ENCODE measurements around the gene LYST. TPM values are rescaled to one million over a fixed set of nuclear protein-coding genes. Genes with fewer than 3 reads are reported as not detected.
A peak's percentile ranks its signal among the peaks of the same experiment; 100 is the strongest.
"Not testable (repeated sequence)": the region's sequence is repeated elsewhere in the genome, so short reads cannot be mapped to it uniquely, and the experiment has no call there.

Gene LYST
- total RNA-seq, 1 donor from 2014 or later = 24.5 TPM

DNA sequence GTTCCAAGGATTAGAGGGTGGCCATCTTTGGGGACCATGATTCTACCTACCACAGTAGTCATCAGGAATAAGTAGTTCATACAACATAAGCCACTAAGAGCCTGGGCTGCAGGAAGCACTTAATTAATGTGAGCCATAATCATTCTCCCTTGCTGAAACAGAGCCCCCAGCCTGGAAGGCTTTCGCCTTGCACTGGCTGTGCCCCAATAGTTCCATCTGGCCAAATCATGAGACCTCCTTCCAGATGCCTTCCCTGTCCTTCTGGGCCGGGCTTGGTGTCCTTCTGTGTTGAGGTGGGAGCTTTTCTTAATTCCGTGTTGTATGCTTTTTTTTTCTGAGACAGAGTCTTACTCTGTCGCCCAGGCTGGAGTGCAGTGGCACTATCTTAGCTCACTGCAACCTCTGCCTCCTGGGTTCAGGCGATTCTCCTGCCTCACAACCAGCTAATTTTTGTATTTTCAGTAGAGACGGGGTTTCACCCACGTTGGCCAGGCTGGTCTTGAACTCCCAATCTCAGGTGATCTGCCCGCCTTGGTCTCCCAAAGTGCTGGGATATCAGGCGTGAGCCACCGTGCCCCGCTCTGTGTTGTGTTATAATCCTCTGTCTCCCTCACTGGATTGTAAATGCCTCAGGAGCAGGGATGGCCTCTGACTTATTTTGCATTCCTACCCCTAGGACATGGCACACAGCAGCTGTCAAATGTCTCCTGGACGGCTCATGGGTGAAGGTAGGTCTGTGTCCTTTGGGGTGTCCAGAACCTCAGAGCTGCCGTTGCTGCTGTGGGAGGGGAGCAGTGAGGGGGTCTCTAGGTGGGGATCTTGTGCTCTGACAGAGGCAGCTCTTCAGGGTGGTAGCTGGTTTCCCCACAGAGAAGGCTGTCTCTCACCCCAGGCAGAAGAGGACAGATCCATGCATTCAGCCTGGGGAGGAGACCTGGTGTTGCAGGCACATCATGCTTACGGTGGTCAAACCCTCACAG, 227.2 kb downstream of the LYST start:
- no peaks in the 10 kb centered on the region for H3K9me3 ChIP-seq (ENCODE audit: control insufficient read depth in 3 of 3, low read length in 3 of 3)
- H3K36me3 ChIP-seq (ENCODE audit: control insufficient read depth in 3 of 3, insufficient read depth in 3 of 3, low read length in 3 of 3) = no peaks in the 10 kb centered on the region
- peaks cover 6 to 28% (median 18%) of the 10 kb centered on the region in 3 donors for H3K27me3 ChIP-seq (ENCODE audit: control insufficient read depth in 3 of 3, insufficient read depth in 3 of 3, low read length in 3 of 3)
- H3K4me3 ChIP-seq (ENCODE audit: low read length in 3 of 3) = no peak overlapping the region
- no peaks in the 10 kb centered on the region for H3K4me1 ChIP-seq (ENCODE audit: control insufficient read depth in 3 of 3, insufficient read depth in 3 of 3, low read length in 3 of 3)
- H3K9ac ChIP-seq (ENCODE audit: low read depth in 1 of 3, low read length in 3 of 3) = no peak overlapping the region
- no peak overlapping the region for H3K27ac ChIP-seq (ENCODE audit: low read depth, low read length)

DNA sequence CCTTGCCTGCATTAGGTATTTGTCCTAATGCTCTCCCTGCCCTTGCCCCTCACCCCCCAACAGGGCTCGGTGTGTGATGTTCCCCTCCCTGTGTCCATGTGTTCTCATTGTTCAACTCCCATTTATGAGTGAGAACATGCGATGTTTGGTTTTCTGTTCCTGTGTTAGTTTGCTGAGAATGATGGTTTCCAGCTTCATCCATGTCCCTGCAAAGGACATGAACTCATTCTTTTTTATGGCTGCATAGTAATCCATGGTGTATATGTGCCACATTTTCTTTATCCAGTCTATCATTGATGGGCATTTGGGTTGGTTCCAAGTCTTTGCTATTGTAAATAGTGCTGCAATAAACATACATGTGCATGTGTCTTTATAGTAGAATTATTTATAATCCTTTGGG, 228.1 kb downstream of the LYST start:
- not testable (repeated sequence) for H3K4me3 ChIP-seq (ENCODE audit: low read length in 3 of 3); H3K27ac ChIP-seq (ENCODE audit: low read depth, low read length); H3K9me3 ChIP-seq (ENCODE audit: control insufficient read depth in 3 of 3, low read length in 3 of 3); H3K9ac ChIP-seq (ENCODE audit: low read depth in 1 of 3, low read length in 3 of 3); H3K4me1 ChIP-seq (ENCODE audit: control insufficient read depth in 3 of 3, insufficient read depth in 3 of 3, low read length in 3 of 3); H3K36me3 ChIP-seq (ENCODE audit: control insufficient read depth in 3 of 3, insufficient read depth in 3 of 3, low read length in 3 of 3)
- peaks cover 3 to 19% (median 13%) of the 10 kb centered on the region in 3 donors for H3K27me3 ChIP-seq (ENCODE audit: control insufficient read depth in 3 of 3, insufficient read depth in 3 of 3, low read length in 3 of 3)

DNA sequence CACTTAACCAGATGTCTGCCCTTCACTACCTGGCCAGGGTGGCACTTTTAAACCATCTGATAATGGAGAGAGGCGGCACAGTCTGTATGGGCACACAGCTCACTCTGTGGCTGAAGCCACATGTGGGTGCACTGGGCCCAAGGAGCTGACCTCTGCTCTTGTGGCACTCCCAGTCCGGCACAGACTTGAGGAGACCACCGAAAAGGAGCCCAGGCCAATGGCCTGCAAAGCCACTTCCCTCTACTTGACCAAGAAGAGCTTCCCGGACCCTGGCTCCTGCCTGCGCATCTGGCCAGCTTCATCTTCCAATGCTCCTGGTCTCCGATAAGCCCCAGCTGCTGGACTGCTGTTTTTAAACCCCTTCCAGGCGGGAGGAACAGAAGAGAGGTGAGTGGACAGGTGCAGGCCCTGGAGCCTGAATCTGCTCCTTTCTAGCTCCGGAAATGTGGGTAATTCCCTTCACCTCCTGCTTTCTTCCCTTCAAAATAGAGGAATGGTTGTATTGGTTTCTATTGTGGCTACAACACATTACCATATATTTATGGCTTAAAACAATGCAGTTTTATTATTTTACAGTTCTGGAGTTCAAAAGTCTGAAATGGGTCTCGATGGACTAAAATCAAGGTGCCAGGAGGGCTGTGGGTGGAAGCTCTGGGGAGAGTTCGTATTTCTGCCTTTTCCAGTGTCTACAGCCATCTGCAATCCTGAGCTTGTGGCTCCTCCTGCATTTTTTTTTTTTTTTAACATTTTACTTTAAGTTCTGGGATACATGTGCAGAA, 228.8 kb downstream of the LYST start:
- Histone ChIP-seq H3K27me3 (ENCODE audit: control insufficient read depth in 3 of 3, insufficient read depth in 3 of 3, low read length in 3 of 3) (peaks cover 2 to 17% (median 11%) of the 10 kb centered on the region in 3 donors), H3K27ac (ENCODE audit: low read depth, low read length) (no peak overlapping the region), H3K9me3 (ENCODE audit: control insufficient read depth in 3 of 3, low read length in 3 of 3) (no peaks in the 10 kb centered on the region), H3K9ac (ENCODE audit: low read depth in 1 of 3, low read length in 3 of 3) (no peak overlapping the region), H3K4me3 (ENCODE audit: low read length in 3 of 3) (no peak overlapping the region), H3K4me1 (ENCODE audit: control insufficient read depth in 3 of 3, insufficient read depth in 3 of 3, low read length in 3 of 3) (no peaks in the 10 kb centered on the region), H3K36me3 (ENCODE audit: control insufficient read depth in 3 of 3, insufficient read depth in 3 of 3, low read length in 3 of 3) (no peaks in the 10 kb centered on the region)

DNA sequence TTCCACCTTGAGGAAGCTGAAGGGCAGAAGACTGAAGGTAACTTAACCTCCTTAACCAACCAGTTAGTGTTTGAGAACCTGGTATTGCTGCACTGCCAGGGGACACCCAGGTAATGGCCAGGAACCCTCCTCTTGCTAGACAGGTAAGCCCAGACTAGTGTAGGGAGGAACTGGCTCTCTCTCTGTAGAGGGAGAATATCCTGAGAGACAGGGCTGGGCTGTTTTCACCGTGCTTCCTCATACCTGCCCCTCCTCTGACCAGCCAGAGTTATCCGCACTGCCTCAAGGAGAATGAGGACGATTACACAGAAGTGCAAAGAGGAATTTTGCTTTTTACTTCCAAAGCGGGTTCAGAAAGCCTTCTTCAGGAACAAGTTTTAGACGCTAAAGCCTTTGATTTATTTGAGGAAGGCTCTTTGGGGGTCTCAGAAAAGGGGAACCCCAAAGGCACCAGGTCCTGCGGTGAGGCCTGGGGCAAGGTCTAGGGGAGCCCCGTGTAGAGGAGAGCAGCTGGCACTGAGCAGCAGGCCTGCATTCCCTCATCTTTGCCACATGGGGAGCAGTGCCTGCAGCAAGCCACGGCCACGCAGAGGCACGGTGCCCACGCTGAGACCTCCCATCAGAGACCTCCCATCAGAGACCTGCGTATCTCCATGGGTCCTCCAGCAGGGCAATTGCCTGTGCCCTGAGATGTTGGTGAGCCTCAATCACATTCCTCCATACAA, 230.6 kb downstream of the LYST start:
- Histone ChIP-seq H3K36me3 (ENCODE audit: control insufficient read depth in 3 of 3, insufficient read depth in 3 of 3, low read length in 3 of 3) (no peaks in the 10 kb centered on the region), H3K27me3 (ENCODE audit: control insufficient read depth in 3 of 3, insufficient read depth in 3 of 3, low read length in 3 of 3) (peaks cover 0 to 9% (median 2%) of the 10 kb centered on the region in 3 donors), H3K4me3 (ENCODE audit: low read length in 3 of 3) (no peak overlapping the region), H3K9ac (ENCODE audit: low read depth in 1 of 3, low read length in 3 of 3) (no peak overlapping the region), H3K27ac (ENCODE audit: low read depth, low read length) (no peak overlapping the region), H3K9me3 (ENCODE audit: control insufficient read depth in 3 of 3, low read length in 3 of 3) (no peaks in the 10 kb centered on the region), H3K4me1 (ENCODE audit: control insufficient read depth in 3 of 3, insufficient read depth in 3 of 3, low read length in 3 of 3) (no peaks in the 10 kb centered on the region)

DNA sequence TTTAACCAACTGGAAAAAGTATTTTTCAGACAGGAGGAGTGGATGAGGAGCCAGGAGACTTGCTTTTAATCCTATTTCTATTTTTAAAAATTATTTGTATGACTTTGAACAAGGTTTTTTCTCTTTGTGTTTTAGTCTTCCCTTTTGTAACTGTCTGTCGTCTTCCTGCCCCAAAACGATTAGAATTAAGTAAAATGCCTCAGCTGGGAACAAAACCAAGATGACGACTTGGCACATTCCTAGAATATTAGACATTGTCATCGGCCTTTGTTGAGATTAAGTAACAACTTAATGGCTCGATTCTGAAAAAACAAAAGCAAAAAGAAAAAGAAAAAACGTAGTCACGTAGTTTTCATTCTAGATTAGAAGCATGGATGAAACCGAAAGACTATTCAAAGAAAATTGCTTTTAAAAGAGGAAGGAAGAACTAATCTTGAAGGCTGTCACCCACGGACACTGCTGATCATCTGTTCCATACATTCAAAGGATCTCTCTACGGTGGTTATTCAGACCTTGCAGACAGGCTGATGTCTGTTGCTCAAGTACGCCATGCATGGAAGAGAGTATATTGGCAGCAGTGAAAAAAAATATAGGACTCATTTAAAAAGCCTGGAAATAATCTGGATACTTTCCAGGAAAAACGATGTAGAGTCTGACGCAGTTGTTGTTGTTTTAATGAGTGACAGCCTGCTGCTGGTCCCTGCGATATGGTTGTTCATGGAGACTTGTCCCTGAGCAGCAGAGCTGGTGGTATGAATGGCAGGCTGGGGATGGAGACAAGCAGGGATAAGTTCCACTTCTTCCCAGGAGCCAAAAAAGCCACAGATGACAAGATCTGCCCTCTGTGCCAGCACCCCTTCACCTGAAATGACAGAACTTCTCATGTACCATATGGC, 234.0 kb downstream of the LYST start:
- H3K4me1 ChIP-seq (ENCODE audit: control insufficient read depth in 3 of 3, insufficient read depth in 3 of 3, low read length in 3 of 3) = no peaks in the 10 kb centered on the region
- no peaks in the 10 kb centered on the region for H3K36me3 ChIP-seq (ENCODE audit: control insufficient read depth in 3 of 3, insufficient read depth in 3 of 3, low read length in 3 of 3)
- no peaks in the 10 kb centered on the region for H3K9me3 ChIP-seq (ENCODE audit: control insufficient read depth in 3 of 3, low read length in 3 of 3)
- peaks cover 0 to 6% (median 2%) of the 10 kb centered on the region in 3 donors for H3K27me3 ChIP-seq (ENCODE audit: control insufficient read depth in 3 of 3, insufficient read depth in 3 of 3, low read length in 3 of 3)
- no peak overlapping the region for H3K9ac ChIP-seq (ENCODE audit: low read depth in 1 of 3, low read length in 3 of 3)
- H3K4me3 ChIP-seq (ENCODE audit: low read length in 3 of 3) = peak overlapping the region in 2 of 3 donors; percentile 1 to 48
- no peak overlapping the region for H3K27ac ChIP-seq (ENCODE audit: low read depth, low read length)

DNA sequence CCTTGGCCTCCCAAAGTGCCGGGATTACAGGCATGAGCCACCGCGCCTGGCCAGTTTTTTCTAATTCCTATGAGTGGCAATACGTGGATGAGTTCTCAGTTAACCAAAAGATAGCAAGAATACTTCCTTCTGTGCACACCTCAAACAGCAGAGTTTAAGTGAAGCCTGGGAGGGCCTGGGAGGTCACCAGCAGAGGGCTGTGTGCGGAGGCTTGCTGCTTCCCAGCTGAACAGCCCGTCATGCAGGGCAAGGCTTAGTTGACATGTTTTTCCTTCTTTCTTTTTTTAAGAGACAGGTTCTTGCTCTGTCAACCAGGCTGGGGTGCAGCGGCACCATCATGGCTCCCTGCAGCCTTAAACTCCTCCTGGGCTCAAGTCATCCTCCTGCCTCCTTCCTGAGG, 234.9 kb downstream of the LYST start:
- H3K27ac ChIP-seq (ENCODE audit: low read depth, low read length) = no peak overlapping the region
- H3K27me3 ChIP-seq (ENCODE audit: control insufficient read depth in 3 of 3, insufficient read depth in 3 of 3, low read length in 3 of 3) = peaks cover 0 to 6% (median 2%) of the 10 kb centered on the region in 3 donors
- H3K4me1 ChIP-seq (ENCODE audit: control insufficient read depth in 3 of 3, insufficient read depth in 3 of 3, low read length in 3 of 3) = no peaks in the 10 kb centered on the region
- H3K9ac ChIP-seq (ENCODE audit: low read depth in 1 of 3, low read length in 3 of 3) = no peak overlapping the region
- no peaks in the 10 kb centered on the region for H3K36me3 ChIP-seq (ENCODE audit: control insufficient read depth in 3 of 3, insufficient read depth in 3 of 3, low read length in 3 of 3)
- no peak overlapping the region for H3K4me3 ChIP-seq (ENCODE audit: low read length in 3 of 3)
- no peaks in the 10 kb centered on the region for H3K9me3 ChIP-seq (ENCODE audit: control insufficient read depth in 3 of 3, low read length in 3 of 3)

DNA sequence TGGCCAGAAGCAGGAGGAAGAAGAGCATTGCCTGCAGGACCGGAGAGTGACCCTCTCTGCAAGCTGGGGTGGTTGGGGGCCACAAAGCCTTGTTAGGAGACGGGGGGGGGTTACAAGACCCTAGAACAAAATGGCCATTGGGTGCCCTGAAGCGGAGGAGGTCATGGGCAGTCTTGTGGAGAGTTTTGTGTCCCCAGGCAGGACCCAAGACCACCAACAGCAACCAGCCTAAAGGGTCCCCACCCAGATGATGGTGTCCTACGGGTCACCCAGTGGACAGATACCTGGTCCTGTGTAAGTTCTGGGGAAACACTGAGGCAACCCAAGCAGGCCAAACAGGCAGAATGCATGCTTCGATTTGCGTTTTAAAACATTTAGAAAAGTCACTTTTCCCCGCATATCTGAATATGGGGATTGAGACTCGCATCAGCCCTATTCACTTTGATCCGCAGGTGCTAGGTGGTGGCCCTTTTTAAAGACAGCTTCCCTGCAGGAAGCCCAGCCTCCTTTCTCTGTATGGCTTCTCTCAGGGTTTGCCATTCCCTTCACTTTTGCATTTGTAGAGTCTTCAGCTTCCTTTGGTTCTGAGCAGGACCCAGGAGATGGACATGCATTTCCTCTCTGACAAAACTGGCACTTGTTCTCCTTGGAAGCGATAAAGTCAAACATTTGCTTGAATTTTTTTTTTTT, 238.2 kb downstream of the LYST start:
- H3K4me1 ChIP-seq (ENCODE audit: control insufficient read depth in 3 of 3, insufficient read depth in 3 of 3, low read length in 3 of 3) = no peaks in the 10 kb centered on the region
- no peaks in the 10 kb centered on the region for H3K9me3 ChIP-seq (ENCODE audit: control insufficient read depth in 3 of 3, low read length in 3 of 3)
- no peak overlapping the region for H3K4me3 ChIP-seq (ENCODE audit: low read length in 3 of 3)
- H3K27me3 ChIP-seq (ENCODE audit: control insufficient read depth in 3 of 3, insufficient read depth in 3 of 3, low read length in 3 of 3) = peaks cover 0 to 6% (median 0%) of the 10 kb centered on the region in 3 donors
- no peak overlapping the region for H3K9ac ChIP-seq (ENCODE audit: low read depth in 1 of 3, low read length in 3 of 3)
- H3K36me3 ChIP-seq (ENCODE audit: control insufficient read depth in 3 of 3, insufficient read depth in 3 of 3, low read length in 3 of 3) = no peaks in the 10 kb centered on the region
- no peak overlapping the region for H3K27ac ChIP-seq (ENCODE audit: low read depth, low read length)

DNA sequence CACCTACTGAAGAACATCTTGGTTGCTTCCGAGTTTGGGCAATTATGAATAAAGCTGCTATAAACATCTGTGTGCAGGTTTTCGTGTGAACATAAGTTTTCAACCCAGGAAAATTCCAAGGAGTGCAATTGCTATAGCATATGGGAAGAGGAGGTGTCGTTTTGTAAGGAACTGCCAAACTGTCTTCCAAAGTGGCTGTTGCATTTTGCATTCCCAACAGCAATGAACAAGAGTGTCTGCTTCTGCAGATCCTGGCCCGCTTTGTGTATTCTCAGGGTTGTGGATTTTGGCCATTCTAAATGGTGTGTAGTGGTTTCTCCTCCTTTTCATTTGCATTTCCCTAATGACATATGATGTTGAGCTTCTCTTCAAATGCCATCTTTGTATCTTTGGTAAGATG, 240.9 kb downstream of the LYST start:
- Histone ChIP-seq H3K27ac (ENCODE audit: low read depth, low read length) (no peak overlapping the region), H3K9ac (ENCODE audit: low read depth in 1 of 3, low read length in 3 of 3) (no peak overlapping the region), H3K9me3 (ENCODE audit: control insufficient read depth in 3 of 3, low read length in 3 of 3) (no peaks in the 10 kb centered on the region), H3K4me1 (ENCODE audit: control insufficient read depth in 3 of 3, insufficient read depth in 3 of 3, low read length in 3 of 3) (no peaks in the 10 kb centered on the region), H3K4me3 (ENCODE audit: low read length in 3 of 3) (no peak overlapping the region), H3K36me3 (ENCODE audit: control insufficient read depth in 3 of 3, insufficient read depth in 3 of 3, low read length in 3 of 3) (no peaks in the 10 kb centered on the region), H3K27me3 (ENCODE audit: control insufficient read depth in 3 of 3, insufficient read depth in 3 of 3, low read length in 3 of 3) (no peaks in the 10 kb centered on the region)

DNA sequence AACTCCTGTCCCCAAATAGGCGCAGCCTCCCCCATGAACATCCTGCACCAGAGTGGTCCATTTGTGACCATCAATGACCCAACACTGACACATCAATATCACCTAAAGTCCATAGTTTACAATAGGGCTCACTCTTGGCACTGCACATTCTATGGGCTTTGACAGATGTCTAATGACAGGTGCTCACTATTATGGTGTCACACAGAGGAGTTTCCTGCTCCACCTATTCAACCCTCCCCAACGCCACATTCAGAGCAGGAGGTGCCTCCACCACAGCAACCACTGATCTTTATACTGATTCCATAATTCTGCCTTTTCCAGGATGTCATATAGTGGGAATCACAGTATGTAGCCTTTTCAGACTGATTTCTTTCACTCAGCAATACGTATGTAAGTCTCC, 241.4 kb downstream of the LYST start:
- Histone ChIP-seq H3K9me3 (ENCODE audit: control insufficient read depth in 3 of 3, low read length in 3 of 3) (no peaks in the 10 kb centered on the region), H3K27me3 (ENCODE audit: control insufficient read depth in 3 of 3, insufficient read depth in 3 of 3, low read length in 3 of 3) (no peaks in the 10 kb centered on the region), H3K4me1 (ENCODE audit: control insufficient read depth in 3 of 3, insufficient read depth in 3 of 3, low read length in 3 of 3) (no peaks in the 10 kb centered on the region), H3K36me3 (ENCODE audit: control insufficient read depth in 3 of 3, insufficient read depth in 3 of 3, low read length in 3 of 3) (no peaks in the 10 kb centered on the region), H3K27ac (ENCODE audit: low read depth, low read length) (no peak overlapping the region), H3K4me3 (ENCODE audit: low read length in 3 of 3) (no peak overlapping the region), H3K9ac (ENCODE audit: low read depth in 1 of 3, low read length in 3 of 3) (no peak overlapping the region)

All from skeletal muscle tissue (tissue), 4 donors.